ENCODE measurements around the gene EHF. TPM values are rescaled to one million over a fixed set of nuclear protein-coding genes. Genes with fewer than 3 reads are reported as not detected.

The EHF gene
- total and polyA plus RNA-seq, 9 of the 15 experiments (the other 6 are each of a cell fraction or from before 2014, with no cell fraction given): 0.04 to 0.54 (median 0.37) TPM

GRCh38 chr11:34650528-34650927 is 29.6 kb downstream of the EHF start (continued):
- TF ChIP-seq ZBTB11 (CRISPR knock-in tag; IDR thresholded peaks at IDR 0.05): no peak
- no peak for TF ChIP-seq ZZZ3 (IDR thresholded peaks at IDR 0.05)
- no peak for TF ChIP-seq ZNF583 (CRISPR knock-in tag; IDR thresholded peaks at IDR 0.05)
- no peak for TF ChIP-seq SMAD4 (CRISPR knock-in tag; conservative IDR thresholded peaks at IDR 0.05)
- TF ChIP-seq ATF7 (IDR thresholded peaks at IDR 0.05): peak; percentile 61; the same call in 1 of the 2 replicates
- TF ChIP-seq C11orf30 (IDR thresholded peaks at IDR 0.05; ENCODE audit: low read depth): no peak
- TF ChIP-seq CEBPG (CRISPR knock-in tag; IDR thresholded peaks at IDR 0.05): no peak
- TF ChIP-seq CEBPG (tag; conservative IDR thresholded peaks at IDR 0.05 in 1 of 2, IDR thresholded peaks at IDR 0.05 in 1 of 2): no peak
- peak; percentile 43; the same call in 1 of the 2 replicates for TF ChIP-seq HMBOX1 (IDR thresholded peaks at IDR 0.05)
- TF ChIP-seq EHMT2 (IDR thresholded peaks at IDR 0.05): no peak
- TF ChIP-seq ZBTB43 (CRISPR knock-in tag; IDR thresholded peaks at IDR 0.05): no peak
- no peak for TF ChIP-seq SIN3B (IDR thresholded peaks at IDR 0.05; ENCODE audit: low read depth)
- TF ChIP-seq BRD4 (IDR thresholded peaks at IDR 0.05): no peak
- TF ChIP-seq VEZF1 (CRISPR knock-in tag; IDR thresholded peaks at IDR 0.05): no peak
- TF ChIP-seq KLF16 (IDR thresholded peaks at IDR 0.05): peak; percentile 37; the same call in 1 of the 2 replicates
- TF ChIP-seq HDAC1 (IDR thresholded peaks at IDR 0.05): peak in 1 of 2 experiments; percentile 38; a peak in 1 of 4 replicates
- no peak for TF ChIP-seq PURB (CRISPR knock-in tag; IDR thresholded peaks at IDR 0.05; ENCODE audit: low read depth)
- peak; percentile 8; the same call in 1 of the 2 replicates for TF ChIP-seq SOX6 (IDR thresholded peaks at IDR 0.05)
- no peak for TF ChIP-seq ZFP1 (CRISPR knock-in tag; IDR thresholded peaks at IDR 0.05)
- no peak for TF ChIP-seq DNMT1 (IDR thresholded peaks at IDR 0.05)
- TF ChIP-seq E2F3 (CRISPR knock-in tag; IDR thresholded peaks at IDR 0.05): no peak
- 0 out of 2 replicates have a peak, but pooled peaks have one; percentile 31 for TF ChIP-seq RNF2 (IDR thresholded peaks at IDR 0.05)
- TF ChIP-seq SMARCA4 (IDR thresholded peaks at IDR 0.05): 0 out of 2 replicates have a peak, but pooled peaks have one; percentile 38
- TF ChIP-seq LCOR (CRISPR knock-in tag; IDR thresholded peaks at IDR 0.05): no peak
- no peak for TF ChIP-seq NR2C1 (IDR thresholded peaks at IDR 0.05)
- TF ChIP-seq NR2C1 (tag; IDR thresholded peaks at IDR 0.05): 0 out of 2 replicates have a peak, but pooled peaks have one; percentile 4

Measured in K562 (cell line).